ENCODE data around the gene PRR23B.

Gene PRR23B

DNA sequence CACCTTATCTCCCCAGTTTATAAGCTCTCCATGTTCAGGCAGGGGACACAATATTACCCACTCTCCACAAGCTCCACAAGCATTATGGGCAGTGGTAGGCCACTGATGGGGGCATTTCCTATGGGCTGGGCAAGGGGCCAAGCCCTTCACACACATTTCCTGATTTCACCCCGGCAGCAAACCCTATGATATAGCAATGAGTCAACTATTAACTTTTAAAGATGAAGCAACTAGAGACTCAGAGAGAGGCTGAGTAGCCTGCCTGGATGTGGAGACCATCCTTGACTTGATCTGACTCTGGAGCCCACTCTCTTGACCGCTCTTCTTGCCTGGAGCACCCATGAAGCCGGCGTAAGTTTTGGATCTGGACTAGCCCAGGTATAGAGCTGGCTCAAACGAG lies 46.3 kb downstream of the PRR23B start:
- no peak for DNase-seq (ENCODE audit: low spot score)

- DNase-seq (ENCODE audit: low spot score), result no peak
Observed at GRCh38 chr3:138972941-138973340, 47.8 kb downstream of the PRR23B start.

DNA sequence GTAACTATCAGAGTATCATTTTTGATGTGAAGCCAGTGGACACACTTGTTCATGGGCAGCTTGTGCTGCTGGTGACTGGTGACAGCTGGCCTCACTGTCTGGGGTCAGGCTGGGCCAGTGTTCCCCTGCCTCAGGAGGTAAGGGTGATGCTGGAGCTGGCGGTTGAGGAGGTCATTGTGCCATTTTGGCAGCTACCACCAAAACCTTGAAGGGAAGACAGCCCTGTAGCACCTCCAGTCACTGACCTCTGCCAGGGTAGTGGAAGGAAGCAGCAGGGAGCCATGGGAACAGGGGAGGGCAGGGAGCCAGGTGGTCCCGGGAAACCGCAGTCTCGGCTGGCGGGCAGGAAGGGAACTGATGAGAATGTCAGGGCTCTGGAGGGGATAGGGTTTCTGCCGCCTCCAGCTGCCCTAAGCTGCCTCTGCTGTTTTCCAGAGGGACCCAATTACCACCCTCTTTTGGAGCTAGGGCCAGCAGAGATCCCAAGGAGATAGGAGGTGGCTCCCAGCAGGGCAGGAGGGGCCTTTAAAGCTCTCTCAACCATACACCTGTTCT lies 48.9 kb downstream of the PRR23B start:
- no peak for DNase-seq (ENCODE audit: low spot score)
